SU-DHL-6 (cell line): ENCODE data around the gene LRRK1.

Experiments
- H2AFZ ChIP-seq: fragments of 200-600 bp; sonication (generic); 2 replicates; pipeline ENCODE4 v1.6.1; 2014; ENCODE audit warnings: low read depth, mild to moderate bottlenecking, moderate library complexity, mixed read lengths, antibody characterized with exemption, low read length; ENCODE audit not compliant: severe bottlenecking
- H3F3A ChIP-seq: fragments of 200-600 bp; shearing (Covaris generic); 2 replicates; pipeline ENCODE4 v1.6.0; 2016; ENCODE audit warnings: antibody characterized with exemption, mild to moderate bottlenecking; ENCODE audit not compliant: insufficient read depth
- H3K27ac ChIP-seq: fragments of 200-600 bp; sonication (generic); 2 replicates; pipeline ENCODE4 v1.5.1; 2016; ENCODE audit warnings: low read depth, mild to moderate bottlenecking, low read length, moderate library complexity, mixed read lengths
- H3K27me3 ChIP-seq: fragments of 200-600 bp; sonication (generic), shearing (Covaris generic); 2 replicates; pipeline ENCODE4 v1.6.0; 2014; ENCODE audit warnings: mild to moderate bottlenecking, low read length
- H3K36me3 ChIP-seq: fragments of 200-600 bp; sonication (generic); 2 replicates; pipeline ENCODE4 v1.6.1; 2014; ENCODE audit warnings: mild to moderate bottlenecking, low read length, mixed read lengths
- H3K4me2 ChIP-seq: fragments of 300-600, 200-600 bp; shearing (Covaris generic), sonication (generic); 2 replicates; pipeline ENCODE4 v1.6.0; 2014; ENCODE audit warnings: low read length, low read depth, mild to moderate bottlenecking; ENCODE audit not compliant: poor library complexity, severe bottlenecking
- H3K4me3 ChIP-seq: fragments of 200-600 bp; sonication (generic); 2 replicates; pipeline ENCODE4 v1.5.1; 2014; ENCODE audit warnings: antibody characterized with exemption, low read length, mild to moderate bottlenecking, mixed read lengths; ENCODE audit not compliant: insufficient read depth, poor library complexity, severe bottlenecking
- H3K79me2 ChIP-seq: fragments of 200-600 bp; sonication (generic); 2 replicates; pipeline ENCODE4 v1.6.1; 2014; ENCODE audit warnings: mild to moderate bottlenecking, low read length, moderate library complexity; ENCODE audit not compliant: insufficient read depth
- H3K9ac ChIP-seq: fragments of 200-600 bp; sonication (generic); 2 replicates; pipeline ENCODE4 v1.7.0; 2014; ENCODE audit warnings: mild to moderate bottlenecking, low read length
- H3K9me2 ChIP-seq: fragments of 200-600 bp; sonication (generic); replicated peaks from 2 replicates; pipeline ENCODE4 v1.6.1; 2014; ENCODE audit warnings: low read length; ENCODE audit not compliant: insufficient read depth
- H3K9me3 ChIP-seq: fragments of 200-600 bp; sonication (generic); 2 replicates; pipeline ENCODE4 v1.6.1; 2014; ENCODE audit warnings: low read length, mixed read lengths; ENCODE audit not compliant: insufficient read depth
- H4K20me1 ChIP-seq: fragments of 200-600 bp; sonication (generic); 2 replicates; pipeline ENCODE4 v1.6.1; 2014; ENCODE audit warnings: low read depth, mild to moderate bottlenecking, antibody characterized with exemption, low read length, moderate library complexity, mixed read lengths
- EZH2phosphoT487 ChIP-seq: fragments of 200-600 bp; sonication (generic), shearing (Covaris generic); conservative IDR thresholded peaks from 2 replicates; pipeline ENCODE4 v1.6.1; 2018; ENCODE audit warnings: mild to moderate bottlenecking, antibody characterized with exemption, low read length, moderate library complexity, mixed read lengths
- TF ChIP-seq, protein P1 (sequence below): fragments of 200-600 bp; sonication (generic); IDR thresholded peaks from one replicate; pipeline ENCODE4 v1.5.1; 2017; ENCODE audit warnings: antibody characterized with exemption, mild to moderate bottlenecking, low read length, moderate library complexity; ENCODE audit not compliant: insufficient read depth, poor library complexity, severe bottlenecking

Gene LRRK1

DNA sequence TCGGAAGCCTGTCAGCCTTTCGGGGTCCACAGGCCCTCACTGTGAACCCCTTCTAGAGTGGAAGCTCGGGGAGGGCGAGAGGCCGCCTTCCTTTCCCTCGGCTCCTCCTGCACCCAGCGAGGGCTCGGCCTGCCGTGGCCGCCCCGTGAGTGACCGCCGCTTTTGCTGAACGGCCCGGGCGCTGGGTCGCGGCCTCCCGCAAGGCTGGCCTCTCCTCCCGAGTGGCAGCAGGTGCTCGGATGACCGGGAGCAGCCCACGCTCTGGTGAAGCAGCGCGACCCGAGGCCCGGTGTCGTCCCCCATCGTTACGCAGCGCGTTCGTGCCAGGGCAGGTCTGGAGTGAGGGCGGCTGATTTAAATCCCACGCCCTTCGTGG lies 53.8 kb downstream of the LRRK1 start:
- H3K4me2 ChIP-seq: no peak overlapping the region
- TF ChIP-seq EZH2phosphoT487: no peak
- TF ChIP-seq, protein P1, sequence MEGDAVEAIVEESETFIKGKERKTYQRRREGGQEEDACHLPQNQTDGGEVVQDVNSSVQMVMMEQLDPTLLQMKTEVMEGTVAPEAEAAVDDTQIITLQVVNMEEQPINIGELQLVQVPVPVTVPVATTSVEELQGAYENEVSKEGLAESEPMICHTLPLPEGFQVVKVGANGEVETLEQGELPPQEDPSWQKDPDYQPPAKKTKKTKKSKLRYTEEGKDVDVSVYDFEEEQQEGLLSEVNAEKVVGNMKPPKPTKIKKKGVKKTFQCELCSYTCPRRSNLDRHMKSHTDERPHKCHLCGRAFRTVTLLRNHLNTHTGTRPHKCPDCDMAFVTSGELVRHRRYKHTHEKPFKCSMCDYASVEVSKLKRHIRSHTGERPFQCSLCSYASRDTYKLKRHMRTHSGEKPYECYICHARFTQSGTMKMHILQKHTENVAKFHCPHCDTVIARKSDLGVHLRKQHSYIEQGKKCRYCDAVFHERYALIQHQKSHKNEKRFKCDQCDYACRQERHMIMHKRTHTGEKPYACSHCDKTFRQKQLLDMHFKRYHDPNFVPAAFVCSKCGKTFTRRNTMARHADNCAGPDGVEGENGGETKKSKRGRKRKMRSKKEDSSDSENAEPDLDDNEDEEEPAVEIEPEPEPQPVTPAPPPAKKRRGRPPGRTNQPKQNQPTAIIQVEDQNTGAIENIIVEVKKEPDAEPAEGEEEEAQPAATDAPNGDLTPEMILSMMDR: no peak
- no peaks in the 10 kb centered on the region for H3K27me3 ChIP-seq
- no peak overlapping the region for H2AFZ ChIP-seq
- H3K36me3 ChIP-seq: peaks cover 43% of the 10 kb centered on the region
- peaks cover 88% of the 10 kb centered on the region for H3K79me2 ChIP-seq
- no peaks in the 10 kb centered on the region for H3K9me3 ChIP-seq
- H3F3A ChIP-seq: peaks cover 3% of the 10 kb centered on the region; the same call in 1 of the 2 replicates
- H3K4me3 ChIP-seq: no peak overlapping the region
- no peak overlapping the region for H3K9ac ChIP-seq
- H3K9me2 ChIP-seq: no peaks in the 10 kb centered on the region
- H3K27ac ChIP-seq: no peak overlapping the region
- peaks cover 4% of the 10 kb centered on the region; the same call in 1 of the 2 replicates for H4K20me1 ChIP-seq

GRCh38 chr15:100973351-100974111 lies 54.4 kb downstream of the LRRK1 start:
- Histone ChIP-seq H3K79me2 (peaks cover 88% of the 10 kb centered on the region), H3K4me2 (no peak overlapping the region), H3K27ac (no peak overlapping the region), H2AFZ (no peak overlapping the region), H3K36me3 (peaks cover 45% of the 10 kb centered on the region), H3K27me3 (no peaks in the 10 kb centered on the region), H3K9me2 (no peaks in the 10 kb centered on the region), H3K9ac (no peak overlapping the region), H3F3A (peaks cover 6% of the 10 kb centered on the region; the same call in 1 of the 2 replicates), H3K9me3 (no peaks in the 10 kb centered on the region), H4K20me1 (peaks cover 4% of the 10 kb centered on the region; the same call in 1 of the 2 replicates), H3K4me3 (no peak overlapping the region)
- no peak for TF ChIP-seq EZH2phosphoT487
- TF ChIP-seq, protein P1: no peak

GRCh38 chr15:100975043-100975442 lies 55.9 kb downstream of the LRRK1 start:
- H3K36me3 ChIP-seq: peaks cover 56% of the 10 kb centered on the region
- H3K4me2 ChIP-seq: no peak overlapping the region
- H3K79me2 ChIP-seq: peaks cover 87% of the 10 kb centered on the region
- H3K4me3 ChIP-seq: no peak overlapping the region
- no peaks in the 10 kb centered on the region for H3K9me3 ChIP-seq
- no peak overlapping the region for H3K9ac ChIP-seq
- H2AFZ ChIP-seq: no peak overlapping the region
- peaks cover 16% of the 10 kb centered on the region; the same call in 1 of the 2 replicates for H3F3A ChIP-seq
- H3K9me2 ChIP-seq: no peaks in the 10 kb centered on the region
- no peak overlapping the region for H3K27ac ChIP-seq
- no peaks in the 10 kb centered on the region for H3K27me3 ChIP-seq
- TF ChIP-seq EZH2phosphoT487: no peak
- TF ChIP-seq, protein P1: no peak
- H4K20me1 ChIP-seq: peaks cover 4% of the 10 kb centered on the region; the same call in 1 of the 2 replicates
